Measurements from ENCODE around the gene AGL. TPM values are rescaled to one million over a fixed set of nuclear protein-coding genes. Genes with fewer than 3 reads are reported as not detected.

AGL gene
- total RNA-seq, 2 experiments from 2014 or later, result 8.6 to 9.6 TPM

GRCh38 chr1:99944192-99944591, 94.0 kb downstream of the AGL start:
- no peaks in the 10 kb centered on the region for H3K4me1 Mint-ChIP-seq (ENCODE audit: low read depth)
- no peak for ATAC-seq (ENCODE audit: poor library complexity)
- no peak overlapping the region for H3K27ac Mint-ChIP-seq
- POLR2A ChIA-PET, result no interaction called here
- CTCF ChIA-PET, result no interaction called here
- no peaks in the 10 kb centered on the region for H3K4me1 ChIP-seq (ENCODE audit: insufficient read depth, low read length)
- H3K36me3 ChIP-seq (ENCODE audit: insufficient read depth, low read length), result no peaks in the 10 kb centered on the region
- no peaks in the 10 kb centered on the region for H3K9me3 ChIP-seq (ENCODE audit: control insufficient read depth in 1 of 2, insufficient read depth in 1 of 2, low read length in 2 of 2)
- no peak for TF ChIP-seq CTCF (IDR thresholded peaks at IDR 0.05)
- peaks cover 4% of the 10 kb centered on the region for H3K27me3 Mint-ChIP-seq
- H3K36me3 Mint-ChIP-seq (ENCODE audit: low read depth), result no peaks in the 10 kb centered on the region
- no peak overlapping the region for H3K4me3 Mint-ChIP-seq
- H3K4me3 ChIP-seq (ENCODE audit: low read length), result no peak overlapping the region
- intact Hi-C loops (cut with DNase I, micrococcal nuclease), result no loop called here
- H3K27ac ChIP-seq (ENCODE audit: low read depth in 1 of 2, low read length in 2 of 2), result no peak overlapping the region
- H3K9me3 Mint-ChIP-seq, result no peaks in the 10 kb centered on the region
- no peaks in the 10 kb centered on the region for H3K27me3 ChIP-seq (ENCODE audit: control insufficient read depth in 1 of 2, insufficient read depth in 2 of 2, low read length in 2 of 2)
- no peak for DNase-seq

- ChIA-PET POLR2A (no interaction called here), CTCF (no interaction called here)
- Histone ChIP-seq H3K27ac (ENCODE audit: low read depth in 1 of 2, low read length in 2 of 2) (no peak overlapping the region), H3K27me3 (ENCODE audit: control insufficient read depth in 1 of 2, insufficient read depth in 2 of 2, low read length in 2 of 2) (no peaks in the 10 kb centered on the region), H3K36me3 (ENCODE audit: insufficient read depth, low read length) (no peaks in the 10 kb centered on the region), H3K4me3 (ENCODE audit: low read length) (no peak overlapping the region), H3K4me1 (ENCODE audit: insufficient read depth, low read length) (no peaks in the 10 kb centered on the region), H3K9me3 (ENCODE audit: control insufficient read depth in 1 of 2, insufficient read depth in 1 of 2, low read length in 2 of 2) (no peaks in the 10 kb centered on the region)
- intact Hi-C loops (cut with DNase I, micrococcal nuclease), result no loop called here
- ATAC-seq (ENCODE audit: poor library complexity), result no peak
- Mint-ChIP-seq H3K4me1 (ENCODE audit: low read depth) (no peaks in the 10 kb centered on the region), H3K27ac (no peak overlapping the region), H3K27me3 (peaks cover 4% of the 10 kb centered on the region), H3K4me3 (no peak overlapping the region), H3K36me3 (ENCODE audit: low read depth) (no peaks in the 10 kb centered on the region), H3K9me3 (no peaks in the 10 kb centered on the region)
- TF ChIP-seq CTCF (IDR thresholded peaks at IDR 0.05), result no peak
- no peak for DNase-seq
Measured at GRCh38 chr1:99945174-99945573, 95.0 kb downstream of the AGL start.

- no peak overlapping the region for H3K27ac ChIP-seq (ENCODE audit: low read depth in 1 of 2, low read length in 2 of 2)
- no peaks in the 10 kb centered on the region for H3K36me3 ChIP-seq (ENCODE audit: insufficient read depth, low read length)
- no peaks in the 10 kb centered on the region for H3K4me1 ChIP-seq (ENCODE audit: insufficient read depth, low read length)
- no peaks in the 10 kb centered on the region for H3K27me3 ChIP-seq (ENCODE audit: control insufficient read depth in 1 of 2, insufficient read depth in 2 of 2, low read length in 2 of 2)
- no peak overlapping the region for H3K4me3 ChIP-seq (ENCODE audit: low read length)
- Mint-ChIP-seq H3K4me3 (no peak overlapping the region), H3K9me3 (no peaks in the 10 kb centered on the region), H3K4me1 (ENCODE audit: low read depth) (no peaks in the 10 kb centered on the region), H3K27ac (no peak overlapping the region), H3K36me3 (ENCODE audit: low read depth) (no peaks in the 10 kb centered on the region), H3K27me3 (no peaks in the 10 kb centered on the region)
- intact Hi-C loops (cut with DNase I, micrococcal nuclease), result no loop called here
- H3K9me3 ChIP-seq (ENCODE audit: control insufficient read depth in 1 of 2, insufficient read depth in 1 of 2, low read length in 2 of 2), result no peaks in the 10 kb centered on the region
- DNase-seq, result no peak
- CTCF ChIA-PET, result no interaction called here
- TF ChIP-seq CTCF (IDR thresholded peaks at IDR 0.05), result no peak
- POLR2A ChIA-PET, result no interaction called here
- no peak for ATAC-seq (ENCODE audit: poor library complexity)
Measured at GRCh38 chr1:99950486-99950885, 100.3 kb downstream of the AGL start.
